GM18868 (cell line): Measurements from ENCODE around the gene SPHKAP.
"Not testable (repeated sequence)": the region's sequence is repeated elsewhere in the genome, so short reads cannot be mapped to it uniquely, and the experiment has no call there.

ENCODE experiments used
- ATAC-seq: cut with Tn5 transposase; IDR thresholded peaks from one replicate; pipeline ENCODE4 v1.9.1; 2021; ENCODE audit warnings: mild to moderate bottlenecking, moderate library complexity; ENCODE audit not compliant: unreplicated experiment

The SPHKAP gene

GRCh38 chr2:228181098-228182019 lies at the start of gene SPHKAP:
Gene SPHKAP (minus strand): TSS chr2:228181687. CDS start chr2:228181598, 89 bp downstream.
- no peak for ATAC-seq

GRCh38 chr2:228227466-228227865 lies 46.0 kb upstream of the SPHKAP start:
- ATAC-seq = no peak

- no peak for ATAC-seq
Observed at GRCh38 chr2:228224410-228224809, 42.9 kb upstream of the SPHKAP start.

GRCh38 chr2:228218593-228218992 lies 37.1 kb upstream of the SPHKAP start:
- not testable (repeated sequence) for ATAC-seq

- no peak for ATAC-seq
Observed at GRCh38 chr2:228197504-228197903, 16.0 kb upstream of the SPHKAP start.

- ATAC-seq = no peak
Observed at GRCh38 chr2:228180181-228181097, 1.0 kb downstream of the SPHKAP start.

GRCh38 chr2:228167290-228167689 lies 14.2 kb downstream of the SPHKAP start:
- no peak for ATAC-seq

GRCh38 chr2:228164718-228165117 lies 16.8 kb downstream of the SPHKAP start:
- no peak for ATAC-seq

- ATAC-seq = no peak
Observed at GRCh38 chr2:228157841-228158240, 23.6 kb downstream of the SPHKAP start.

- ATAC-seq = no peak
Observed at GRCh38 chr2:228144961-228145360, 36.5 kb downstream of the SPHKAP start.

- ATAC-seq = peak; percentile 97
Observed at GRCh38 chr2:228140934-228141528, 40.5 kb downstream of the SPHKAP start.

- no peak for ATAC-seq
Observed at GRCh38 chr2:228136027-228136426, 45.5 kb downstream of the SPHKAP start.

- ATAC-seq = no peak
Observed at GRCh38 chr2:228135300-228135699, 46.2 kb downstream of the SPHKAP start.

GRCh38 chr2:228131833-228132232 lies 49.7 kb downstream of the SPHKAP start:
- ATAC-seq = no peak

- no peak for ATAC-seq
Observed at GRCh38 chr2:228126401-228126800, 55.1 kb downstream of the SPHKAP start.

GRCh38 chr2:228118940-228119339 lies 62.5 kb downstream of the SPHKAP start:
- ATAC-seq = no peak

GRCh38 chr2:228107846-228108245 lies 73.6 kb downstream of the SPHKAP start:
- ATAC-seq = no peak

- no peak for ATAC-seq
Observed at GRCh38 chr2:228105526-228106250, 75.8 kb downstream of the SPHKAP start.

- ATAC-seq = no peak
Observed at GRCh38 chr2:228104215-228104614, 77.3 kb downstream of the SPHKAP start.

GRCh38 chr2:228103379-228103778 lies 78.1 kb downstream of the SPHKAP start:
- peak; percentile 18 for ATAC-seq
